Progenitor cell of endocrine pancreas (in vitro differentiated cells): Measurements from ENCODE around the gene PDHX. TPM values are rescaled to one million over a fixed set of nuclear protein-coding genes. Genes with fewer than 3 reads are reported as not detected.

ENCODE experiments used
- DNase-seq: peaks from one replicate; pipeline ENCODE4 v3.0.0; 2021; ENCODE audit warnings: low spot score; ENCODE audit not compliant: unreplicated experiment
- H3K27ac Mint-ChIP-seq: 2 replicates; pipeline ENCODE4 v1.8.0; 2021; ENCODE audit warnings: mild to moderate bottlenecking, moderate library complexity, mixed read lengths
- H3K27me3 Mint-ChIP-seq: 2 replicates; pipeline ENCODE4 v1.8.0; 2021; ENCODE audit warnings: mixed read lengths
- H3K36me3 Mint-ChIP-seq: 2 replicates; pipeline ENCODE4 v1.8.0; 2022; ENCODE audit warnings: mixed read lengths; ENCODE audit not compliant: insufficient read depth
- H3K4me1 Mint-ChIP-seq: 2 replicates; pipeline ENCODE4 v1.8.0; 2021; ENCODE audit warnings: low read depth, mixed read lengths
- H3K4me3 Mint-ChIP-seq: 2 replicates; pipeline ENCODE4 v1.8.0; 2021; ENCODE audit warnings: low read depth, mild to moderate bottlenecking, moderate library complexity, mixed read lengths
- H3K9me3 Mint-ChIP-seq: 2 replicates; pipeline ENCODE4 v1.8.0; 2021; ENCODE audit warnings: low read depth, mixed read lengths
- CTCF ChIP-seq: fragments of 200-600 bp; sonication (generic); IDR thresholded peaks from one replicate; pipeline ENCODE4 v1.5.0; 2021; ENCODE audit warnings: antibody characterized with exemption, mild to moderate bottlenecking; ENCODE audit not compliant: unreplicated experiment
- total RNA-seq: library from RNA; stranded (reverse); gene quantifications from 2 replicates; pipeline ENCODE4 v1.2.1, GENCODE V29; 2021

The PDHX gene
- total RNA-seq, 1 donor from 2014 or later: 39.9 TPM

- DNase-seq: no peak
- Mint-ChIP-seq H3K27ac (peak overlapping the region; percentile 76), H3K9me3 (peaks cover 10% of the 10 kb centered on the region), H3K4me3 (no peak overlapping the region), H3K27me3 (no peaks in the 10 kb centered on the region), H3K4me1 (peaks cover 17% of the 10 kb centered on the region), H3K36me3 (peaks cover 50% of the 10 kb centered on the region)
- no peak for TF ChIP-seq CTCF
Observed at GRCh38 chr11:34971928-34972327, 55.5 kb downstream of the PDHX start.

- TF ChIP-seq CTCF: no peak
- H3K4me1 Mint-ChIP-seq: peaks cover 21% of the 10 kb centered on the region
- H3K27me3 Mint-ChIP-seq: no peaks in the 10 kb centered on the region
- DNase-seq: no peak
- no peak overlapping the region for H3K4me3 Mint-ChIP-seq
- peaks cover 49% of the 10 kb centered on the region for H3K36me3 Mint-ChIP-seq
- H3K27ac Mint-ChIP-seq: no peak overlapping the region
- H3K9me3 Mint-ChIP-seq: peaks cover 10% of the 10 kb centered on the region
Observed at GRCh38 chr11:34972366-34972765, 55.9 kb downstream of the PDHX start.

- Mint-ChIP-seq H3K27ac (no peak overlapping the region), H3K4me1 (peaks cover 25% of the 10 kb centered on the region), H3K36me3 (peaks cover 46% of the 10 kb centered on the region), H3K4me3 (no peak overlapping the region), H3K27me3 (no peaks in the 10 kb centered on the region), H3K9me3 (peaks cover 10% of the 10 kb centered on the region)
- TF ChIP-seq CTCF: no peak
- no peak for DNase-seq
Observed at GRCh38 chr11:34972892-34973291, 56.5 kb downstream of the PDHX start.

GRCh38 chr11:34975482-34975881, 59.1 kb downstream of the PDHX start:
- TF ChIP-seq CTCF: no peak
- no peak overlapping the region for H3K4me3 Mint-ChIP-seq
- peaks cover 35% of the 10 kb centered on the region for H3K4me1 Mint-ChIP-seq

GRCh38 chr11:34976496-34977088, 60.2 kb downstream of the PDHX start:
- H3K36me3 Mint-ChIP-seq: peaks cover 40% of the 10 kb centered on the region
- peak overlapping the region; percentile 40 for H3K27ac Mint-ChIP-seq
- no peak for TF ChIP-seq CTCF
- no peaks in the 10 kb centered on the region for H3K27me3 Mint-ChIP-seq
- no peak for DNase-seq
- H3K4me3 Mint-ChIP-seq: no peak overlapping the region
- peaks cover 35% of the 10 kb centered on the region for H3K4me1 Mint-ChIP-seq
- H3K9me3 Mint-ChIP-seq: peaks cover 10% of the 10 kb centered on the region

More at GRCh38 chr11:34975482-34975881, 59.1 kb downstream of the PDHX start:
- no peak for DNase-seq
- H3K36me3 Mint-ChIP-seq: peaks cover 38% of the 10 kb centered on the region
- peaks cover 11% of the 10 kb centered on the region for H3K9me3 Mint-ChIP-seq
- H3K27ac Mint-ChIP-seq: peak overlapping the region; percentile 0
- H3K27me3 Mint-ChIP-seq: no peaks in the 10 kb centered on the region
